K562 (cell line): ENCODE data around the gene AIF1. TPM values are rescaled to one million over a fixed set of nuclear protein-coding genes. Genes with fewer than 3 reads are reported as not detected.

Source experiments
- ASH1L ChIP-seq: fragments of 450-650 bp; IDR thresholded peaks from 2 replicates; pipeline ENCODE4 v1.6.1; 2018; ENCODE audit warnings: borderline replicate concordance, mild to moderate bottlenecking, low read depth; ENCODE audit not compliant: partially characterized antibody
- FOXO4 ChIP-seq: fragments of 450-650 bp; formaldehyde crosslinking; IDR thresholded peaks from 2 replicates; pipeline ENCODE4 v1.4.0; 2020; ENCODE audit warnings: mild to moderate bottlenecking, moderate library complexity
- HBP1 ChIP-seq: fragments of 450-650 bp; formaldehyde crosslinking; IDR thresholded peaks from 2 replicates; pipeline ENCODE4 v1.4.0; 2022; ENCODE audit warnings: missing genetic modification characterization
- KLF13 ChIP-seq: fragments of 450-650 bp; IDR thresholded peaks from 2 replicates; pipeline ENCODE4 v1.6.1; 2016; ENCODE audit warnings: missing genetic modification characterization, low read depth, mild to moderate bottlenecking, missing compliant biosample characterization, moderate library complexity, borderline replicate concordance
- MLX ChIP-seq, 2 experiments: fragments of 450-650 bp in 1 of 2; sonication (generic) in 1 of 2; formaldehyde crosslinking; conservative IDR thresholded peaks; 2 replicates each; pipeline versions ENCODE4 v1.4.0 to v1.8.1; 2020 to 2022; ENCODE audit warnings: mild to moderate bottlenecking in 1 of 2, missing genetic modification reagents in 1 of 2
- NR1H2 ChIP-seq: sonication (generic); formaldehyde crosslinking; IDR thresholded peaks from 2 replicates; pipeline ENCODE4 v1.4.0; 2020; ENCODE audit warnings: mild to moderate bottlenecking, missing genetic modification reagents
- NR4A1 ChIP-seq, 2 experiments: fragments of 250-450 bp in 1 of 2; fragments of 450-650 bp in 1 of 2; sonication (Bioruptor Pico) in 1 of 2; IDR thresholded peaks; 2 replicates each; pipeline versions ENCODE4 v1.4.0 to v1.6.1; 2016 to 2020; ENCODE audit warnings: mild to moderate bottlenecking in 2 of 2, missing compliant biosample characterization in 1 of 2, missing genetic modification characterization in 1 of 2, moderate library complexity in 1 of 2
- PKNOX1 ChIP-seq: fragments of 450-650 bp; IDR thresholded peaks from 2 replicates; pipeline ENCODE4 v1.6.1; 2016
- POLR2B ChIP-seq: fragments of 450-650 bp; IDR thresholded peaks from 2 replicates; pipeline ENCODE4 v1.6.1; 2018; ENCODE audit warnings: low read depth; ENCODE audit not compliant: partially characterized antibody
- POU5F1 ChIP-seq: fragments of 150-350 bp; IDR thresholded peaks from 2 replicates; pipeline ENCODE4 v1.6.1; 2014; ENCODE audit warnings: borderline replicate concordance, low read length, low read depth, mild to moderate bottlenecking; ENCODE audit not compliant: partially characterized antibody
- RBM14 ChIP-seq: fragments of 200-400 bp; formaldehyde crosslinking; IDR thresholded peaks from 2 replicates; pipeline ENCODE4 v1.6.1; 2018; ENCODE audit warnings: low read depth, mild to moderate bottlenecking, low read length, moderate library complexity, borderline replicate concordance; ENCODE audit not compliant: insufficient read depth
- SMARCC2 ChIP-seq: fragments of 450-650 bp; IDR thresholded peaks from 2 replicates; pipeline ENCODE4 v1.6.1; 2017; ENCODE audit warnings: antibody characterized with exemption, moderate library complexity, mild to moderate bottlenecking, low read depth
- TARDBP ChIP-seq: fragments of 450-650 bp; IDR thresholded peaks from 2 replicates; pipeline ENCODE4 v1.6.1; 2016
- YY1 ChIP-seq, 3 experiments: IDR thresholded peaks; 2 replicates each; pipeline ENCODE4 v1.6.1; 2011; ENCODE audit warnings: low read length in 2 of 3, mild to moderate bottlenecking in 2 of 3, moderate library complexity in 2 of 3, borderline replicate concordance in 1 of 3, control low read depth in 1 of 3, low read depth in 1 of 3; ENCODE audit not compliant: insufficient read depth in 3 of 3, insufficient replicate concordance in 2 of 3, control insufficient read depth in 1 of 3, insufficient read length in 1 of 3; ENCODE audit errors: extremely low read depth in 1 of 3
- ZNF232 ChIP-seq: sonication (generic); formaldehyde crosslinking; IDR thresholded peaks from 2 replicates; pipeline ENCODE4 v1.8.0; 2022; ENCODE audit warnings: mild to moderate bottlenecking, missing genetic modification reagents
- ZNF57 ChIP-seq: fragments of 450-650 bp; formaldehyde crosslinking; IDR thresholded peaks from 2 replicates; pipeline ENCODE4 v1.4.0; 2020; ENCODE audit warnings: mild to moderate bottlenecking, moderate library complexity
- polyA plus RNA-seq, 8 experiments: library from polyadenylated mRNA; depleted of rRNA in 4 of 8; stranded (reverse) in 5 of 8; unstranded in 3 of 8; fragments of >200 nt; fragmentation: Nextera tagmentation in 2 of 8; fragmentation: Illumina TruSeq in 1 of 8; extraction: Ambion mirVana in 2 of 8; extraction: Trizol in 1 of 8; gene quantifications; 2 replicates each; pipeline versions ENCODE4 v1.2.1 to v1.2.3, GENCODE V29; 2011 to 2014; ENCODE audit warnings: inconsistent platforms in 1 of 8, missing spikeins in 1 of 8
- total RNA-seq, 7 experiments: library from RNA; depleted of rRNA in 6 of 7; stranded (reverse); fragments of >200 nt in 6 of 7; fragmentation: Illumina TruSeq in 2 of 7; extraction: Trizol in 2 of 7; gene quantifications; 2 replicates each; pipeline versions ENCODE4 v1.2.1 to v1.2.3, GENCODE V29; 2011 to 2021; ENCODE audit warnings: low replicate concordance in 1 of 7
- TF ChIP-seq, protein P1 (sequence below): fragments of 250-450 bp; sonication (Bioruptor Pico); IDR thresholded peaks from 2 replicates; pipeline ENCODE4 v1.8.0; 2022; ENCODE audit warnings: moderate library complexity, mild to moderate bottlenecking, inconsistent platforms
- TF ChIP-seq, protein P2 (sequence below): fragments of 450-650 bp; conservative IDR thresholded peaks from 2 replicates; pipeline ENCODE4 v1.6.1; 2016; ENCODE audit warnings: missing genetic modification characterization, low read depth, mild to moderate bottlenecking, missing compliant biosample characterization, moderate library complexity

The AIF1 gene
- total and polyA plus RNA-seq, 9 of the 15 experiments (the other 6 are each of a cell fraction or from before 2014, with no cell fraction given), result 9.4 to 33.4 (median 19.4) TPM

GRCh38 chr6:31659649-31660380 is 44.8 kb downstream of the AIF1 start (continued):
- TF ChIP-seq FOXO4 (CRISPR knock-in tag), result 0 out of 2 replicates have a peak, but pooled peaks have one; percentile 7
- TF ChIP-seq RBM14, result no peak
- TF ChIP-seq SMARCC2, result 0 out of 2 replicates have a peak, but pooled peaks have one; percentile 36
- TF ChIP-seq POU5F1, result no peak
- TF ChIP-seq MLX (CRISPR knock-in tag; conservative IDR thresholded peaks at IDR 0.05), result 0 out of 4 replicates have a peak, but pooled peaks of 1 of the 2 experiments have one; percentile 34
- TF ChIP-seq POLR2B, result no peak
- 0 out of 2 replicates have a peak, but pooled peaks have one; percentile 82 for TF ChIP-seq ZNF232 (CRISPR knock-in tag)
- TF ChIP-seq KLF13 (tag), result no peak
- TF ChIP-seq ZNF57 (CRISPR knock-in tag), result peak; percentile 69
- TF ChIP-seq PKNOX1, result no peak
- peak; percentile 84; the same call in 1 of the 2 replicates for TF ChIP-seq NR4A1 (CRISPR knock-in tag; IDR thresholded peaks at IDR 0.05)
- 0 out of 2 replicates have a peak, but pooled peaks have one; percentile 50 for TF ChIP-seq NR4A1 (tag; IDR thresholded peaks at IDR 0.05)
- peak; percentile 38 for TF ChIP-seq NR1H2
- TF ChIP-seq YY1 (IDR thresholded peaks at IDR 0.05; ENCODE audit: borderline replicate concordance in 1 of 3, control insufficient read depth in 1 of 3, extremely low read depth in 1 of 3, insufficient read depth in 3 of 3, insufficient read length in 1 of 3, insufficient replicate concordance in 2 of 3, low read depth in 1 of 3, low read length in 2 of 3), result peak in 1 of 3 experiments; percentile 12
- TF ChIP-seq, protein P1, sequence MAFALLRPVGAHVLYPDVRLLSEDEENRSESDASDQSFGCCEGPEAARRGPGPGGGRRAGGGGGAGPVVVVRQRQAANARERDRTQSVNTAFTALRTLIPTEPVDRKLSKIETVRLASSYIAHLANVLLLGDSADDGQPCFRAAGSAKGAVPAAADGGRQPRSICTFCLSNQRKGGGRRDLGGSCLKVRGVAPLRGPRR, result peak; percentile 84
- TF ChIP-seq TARDBP, result no peak
- no peak for TF ChIP-seq HBP1 (CRISPR knock-in tag)
- TF ChIP-seq, protein P2, sequence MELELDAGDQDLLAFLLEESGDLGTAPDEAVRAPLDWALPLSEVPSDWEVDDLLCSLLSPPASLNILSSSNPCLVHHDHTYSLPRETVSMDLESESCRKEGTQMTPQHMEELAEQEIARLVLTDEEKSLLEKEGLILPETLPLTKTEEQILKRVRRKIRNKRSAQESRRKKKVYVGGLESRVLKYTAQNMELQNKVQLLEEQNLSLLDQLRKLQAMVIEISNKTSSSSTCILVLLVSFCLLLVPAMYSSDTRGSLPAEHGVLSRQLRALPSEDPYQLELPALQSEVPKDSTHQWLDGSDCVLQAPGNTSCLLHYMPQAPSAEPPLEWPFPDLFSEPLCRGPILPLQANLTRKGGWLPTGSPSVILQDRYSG (tag), result 0 out of 2 replicates have a peak, but pooled peaks have one; percentile 42
- no peak for TF ChIP-seq ASH1L
